ENCODE measurements around the gene USP25. TPM values are rescaled to one million over a fixed set of nuclear protein-coding genes. Genes with fewer than 3 reads are reported as not detected.

USP25 gene
- total RNA-seq, 1 experiment from 2014 or later: 33.6 TPM

DNA sequence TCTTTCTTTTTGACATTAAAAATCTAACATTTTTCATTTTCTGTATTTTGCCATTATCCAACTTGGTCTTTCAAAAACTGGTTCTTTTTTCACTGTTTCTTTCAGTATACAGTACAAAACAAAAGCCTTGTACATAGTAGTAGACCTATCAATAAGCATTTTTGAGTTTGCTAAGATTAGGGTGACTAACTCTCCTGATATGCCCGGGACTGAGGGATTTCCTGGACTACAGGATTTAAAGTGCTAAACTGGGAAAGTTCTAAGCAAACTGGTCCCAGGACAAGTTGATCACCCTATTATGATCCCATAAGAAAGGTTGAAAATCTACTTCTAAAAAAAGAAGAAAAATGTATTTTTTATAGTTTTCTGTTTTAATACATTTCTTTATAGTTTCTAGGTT is 120.9 kb downstream of the USP25 start:
- ChIA-PET POLR2A (no interaction called here), RAD21 (ENCODE audit: low non-redundant PET in 1 of 2, low total read pairs in 2 of 2, uncharacterized antibody in 2 of 2, unreplicated experiment in 2 of 2) (no interaction called here), CTCF (no interaction called here)
- intact Hi-C loops (cut with micrococcal nuclease): no loop called here
- ATAC-seq (no peak), DNase-seq (ENCODE audit: low read depth, low spot score) (no peak)
- no peak overlapping the region for H3K9ac ChIP-seq (ENCODE audit: low read length)
- no peaks in the 10 kb centered on the region for H3K9me2 ChIP-seq (ENCODE audit: insufficient read depth)
- no peak overlapping the region for H3K4me2 ChIP-seq (ENCODE audit: low read length)
- H2AFZ ChIP-seq (ENCODE audit: low read depth, low read length, poor library complexity, severe bottlenecking): no peak overlapping the region
- no peaks in the 10 kb centered on the region for H3K9me3 ChIP-seq (ENCODE audit: control insufficient read depth in 1 of 2, insufficient read depth in 1 of 2, low read depth in 1 of 2, low read length in 2 of 2)
- no peaks in the 10 kb centered on the region for H3K4me1 ChIP-seq (ENCODE audit: control insufficient read depth in 1 of 2, insufficient read depth in 2 of 2, low read length in 2 of 2)
- H3K27me3 ChIP-seq (ENCODE audit: insufficient read depth, low read length): no peaks in the 10 kb centered on the region
- peaks cover 0 to 4% of the 10 kb centered on the region in 2 experiments; a peak in 1 of 4 replicates for H3K36me3 ChIP-seq (ENCODE audit: control insufficient read depth in 1 of 2, insufficient read depth in 2 of 2, low read length in 2 of 2)
- no peaks in the 10 kb centered on the region for H3K79me2 ChIP-seq (ENCODE audit: insufficient read depth, low read length)
- no TSS peak for BruUV-seq (replicated peaks)
- H3K4me3 ChIP-seq (replicated peaks in 1 of 2; ENCODE audit: low read depth in 1 of 2, low read length in 2 of 2): no peak overlapping the region
- TF ChIP-seq REST (IDR thresholded peaks at IDR 0.05; ENCODE audit: low read depth): no peak
- TF ChIP-seq CEBPB (IDR thresholded peaks at IDR 0.05; ENCODE audit: low read depth): no peak
- no peak for TF ChIP-seq TCF7L2 (IDR thresholded peaks at IDR 0.05; ENCODE audit: borderline replicate concordance, extremely low read depth, insufficient read depth, insufficient read length)
- TF ChIP-seq ZFX (IDR thresholded peaks at IDR 0.05): no peak
- TF ChIP-seq RAD21 (IDR thresholded peaks at IDR 0.05; ENCODE audit: low read depth): no peak
- TF ChIP-seq FOSL1 (IDR thresholded peaks at IDR 0.05; ENCODE audit: low read depth): no peak
- no peak for TF ChIP-seq ATF3 (IDR thresholded peaks at IDR 0.05)
- TF ChIP-seq CBX3 (IDR thresholded peaks at IDR 0.05; ENCODE audit: low read depth): no peak
- TF ChIP-seq, protein P1, sequence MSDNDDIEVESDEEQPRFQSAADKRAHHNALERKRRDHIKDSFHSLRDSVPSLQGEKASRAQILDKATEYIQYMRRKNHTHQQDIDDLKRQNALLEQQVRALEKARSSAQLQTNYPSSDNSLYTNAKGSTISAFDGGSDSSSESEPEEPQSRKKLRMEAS (IDR thresholded peaks at IDR 0.05): no peak
- TF ChIP-seq ELF1 (IDR thresholded peaks at IDR 0.05; ENCODE audit: borderline replicate concordance, low read depth): no peak
- TF ChIP-seq JUND (IDR thresholded peaks at IDR 0.05): no peak
- TF ChIP-seq, protein P2, sequence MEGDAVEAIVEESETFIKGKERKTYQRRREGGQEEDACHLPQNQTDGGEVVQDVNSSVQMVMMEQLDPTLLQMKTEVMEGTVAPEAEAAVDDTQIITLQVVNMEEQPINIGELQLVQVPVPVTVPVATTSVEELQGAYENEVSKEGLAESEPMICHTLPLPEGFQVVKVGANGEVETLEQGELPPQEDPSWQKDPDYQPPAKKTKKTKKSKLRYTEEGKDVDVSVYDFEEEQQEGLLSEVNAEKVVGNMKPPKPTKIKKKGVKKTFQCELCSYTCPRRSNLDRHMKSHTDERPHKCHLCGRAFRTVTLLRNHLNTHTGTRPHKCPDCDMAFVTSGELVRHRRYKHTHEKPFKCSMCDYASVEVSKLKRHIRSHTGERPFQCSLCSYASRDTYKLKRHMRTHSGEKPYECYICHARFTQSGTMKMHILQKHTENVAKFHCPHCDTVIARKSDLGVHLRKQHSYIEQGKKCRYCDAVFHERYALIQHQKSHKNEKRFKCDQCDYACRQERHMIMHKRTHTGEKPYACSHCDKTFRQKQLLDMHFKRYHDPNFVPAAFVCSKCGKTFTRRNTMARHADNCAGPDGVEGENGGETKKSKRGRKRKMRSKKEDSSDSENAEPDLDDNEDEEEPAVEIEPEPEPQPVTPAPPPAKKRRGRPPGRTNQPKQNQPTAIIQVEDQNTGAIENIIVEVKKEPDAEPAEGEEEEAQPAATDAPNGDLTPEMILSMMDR (IDR thresholded peaks at IDR 0.05 in 2 of 3, conservative IDR thresholded peaks at IDR 0.05 in 1 of 3; ENCODE audit: borderline replicate concordance in 1 of 3, insufficient read depth in 1 of 3, low read depth in 2 of 3, low read length in 2 of 3): no peak
- TF ChIP-seq, protein P3, sequence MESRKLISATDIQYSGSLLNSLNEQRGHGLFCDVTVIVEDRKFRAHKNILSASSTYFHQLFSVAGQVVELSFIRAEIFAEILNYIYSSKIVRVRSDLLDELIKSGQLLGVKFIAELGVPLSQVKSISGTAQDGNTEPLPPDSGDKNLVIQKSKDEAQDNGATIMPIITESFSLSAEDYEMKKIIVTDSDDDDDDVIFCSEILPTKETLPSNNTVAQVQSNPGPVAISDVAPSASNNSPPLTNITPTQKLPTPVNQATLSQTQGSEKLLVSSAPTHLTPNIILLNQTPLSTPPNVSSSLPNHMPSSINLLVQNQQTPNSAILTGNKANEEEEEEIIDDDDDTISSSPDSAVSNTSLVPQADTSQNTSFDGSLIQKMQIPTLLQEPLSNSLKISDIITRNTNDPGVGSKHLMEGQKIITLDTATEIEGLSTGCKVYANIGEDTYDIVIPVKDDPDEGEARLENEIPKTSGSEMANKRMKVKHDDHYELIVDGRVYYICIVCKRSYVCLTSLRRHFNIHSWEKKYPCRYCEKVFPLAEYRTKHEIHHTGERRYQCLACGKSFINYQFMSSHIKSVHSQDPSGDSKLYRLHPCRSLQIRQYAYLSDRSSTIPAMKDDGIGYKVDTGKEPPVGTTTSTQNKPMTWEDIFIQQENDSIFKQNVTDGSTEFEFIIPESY (IDR thresholded peaks at IDR 0.05; ENCODE audit: extremely low read depth, insufficient replicate concordance, low read length): no peak
- no peak for TF ChIP-seq EGR1 (IDR thresholded peaks at IDR 0.05; ENCODE audit: low read depth)
- no peak for TF ChIP-seq POLR2A (IDR thresholded peaks at IDR 0.05; ENCODE audit: borderline replicate concordance, extremely low read depth, insufficient read depth, insufficient read length)
- TF ChIP-seq YY1 (IDR thresholded peaks at IDR 0.05; ENCODE audit: extremely low read depth, insufficient replicate concordance, low read depth, low read length): no peak
- no peak for TF ChIP-seq SP1 (IDR thresholded peaks at IDR 0.05; ENCODE audit: low read depth)
- no peak for TF ChIP-seq ZNF274 (IDR thresholded peaks at IDR 0.05; ENCODE audit: low read depth, low read length)
- no peak for TF ChIP-seq EZH2 (IDR thresholded peaks at IDR 0.05)
- no peak overlapping the region for H3K27ac ChIP-seq (ENCODE audit: low read depth, low read length)
- H4K20me1 ChIP-seq (ENCODE audit: insufficient read depth): no peaks in the 10 kb centered on the region
